Choroid plexus epithelial cell (primary cell): ENCODE results near the gene THTPA.

Experiments used
- DNase-seq: peaks from one replicate; pipeline ENCODE4 v3.0.0-alpha.2; 2010; ENCODE audit warnings: low read depth
- H3K4me3 ChIP-seq: 2 replicates; pipeline ENCODE4 v1.5.1; 2011; ENCODE audit warnings: low read depth, mild to moderate bottlenecking, control low read depth, low read length, moderate library complexity
- CTCF ChIP-seq: conservative IDR thresholded peaks from 2 replicates; pipeline ENCODE4 v1.5.1; 2011; ENCODE audit warnings: low read depth, mild to moderate bottlenecking, control low read depth, inconsistent platforms, low read length, moderate library complexity

THTPA gene

GRCh38 chr14:23546450-23547035, 9.5 kb upstream of the THTPA start:
- no peak for DNase-seq
- no peak for TF ChIP-seq CTCF
- H3K4me3 ChIP-seq: no peak overlapping the region

- DNase-seq: no peak
- no peak for TF ChIP-seq CTCF
- no peak overlapping the region for H3K4me3 ChIP-seq
These were observed 8.1 kb upstream of the THTPA start for GRCh38 chr14:23547924-23548323.

GRCh38 chr14:23548351-23549318, 7.4 kb upstream of the THTPA start:
- no peak overlapping the region for H3K4me3 ChIP-seq
- no peak for TF ChIP-seq CTCF
- DNase-seq: peak; percentile 58

GRCh38 chr14:23550131-23550811, 5.8 kb upstream of the THTPA start:
- no peak for DNase-seq
- H3K4me3 ChIP-seq: peak overlapping the region; percentile 59
- TF ChIP-seq CTCF: no peak

GRCh38 chr14:23550812-23551265, 5.2 kb upstream of the THTPA start:
- TF ChIP-seq CTCF: no peak
- peak overlapping the region; percentile 59 for H3K4me3 ChIP-seq
- DNase-seq: no peak

- TF ChIP-seq CTCF: no peak
- peak within 1 kb of the TSS; percentile 59 for H3K4me3 ChIP-seq
- peak; percentile 36 for DNase-seq
These were observed 4.6 kb upstream of the THTPA start, which contains the start of gene ZFHX2 for GRCh38 chr14:23551266-23552028. Gene ZFHX2, minus strand, starts transcription at chr14:23551765. Its CDS starts 16,440 bp downstream, at chr14:23535325.
